ENCODE data around the gene ASCL4. TPM values are rescaled to one million over a fixed set of nuclear protein-coding genes. Genes with fewer than 3 reads are reported as not detected.

The ASCL4 gene
- total RNA-seq, 1 donor from 2014 or later: not detected

- H3K4me3 Mint-ChIP-seq (ENCODE audit: low read depth): no peak overlapping the region
- no peak overlapping the region for H3K27ac Mint-ChIP-seq
- no peaks in the 10 kb centered on the region for H3K9me3 Mint-ChIP-seq (ENCODE audit: low read depth)
- no peak for DNase-seq (ENCODE audit: low spot score, unreplicated experiment)
- H3K4me1 Mint-ChIP-seq (ENCODE audit: low read depth): no peaks in the 10 kb centered on the region
- TF ChIP-seq CTCF (IDR thresholded peaks at IDR 0.05; ENCODE audit: unreplicated experiment): no peak
- H3K27me3 Mint-ChIP-seq: peaks cover 6% of the 10 kb centered on the region
- H3K36me3 Mint-ChIP-seq (ENCODE audit: insufficient read depth): no peaks in the 10 kb centered on the region
Measured at GRCh38 chr12:107801150-107801549, 26.6 kb downstream of the ASCL4 start.

GRCh38 chr12:107803092-107803491 is 28.6 kb downstream of the ASCL4 start:
- no peak overlapping the region for H3K4me3 Mint-ChIP-seq (ENCODE audit: low read depth)
- no peak for TF ChIP-seq CTCF (IDR thresholded peaks at IDR 0.05; ENCODE audit: unreplicated experiment)
- H3K4me1 Mint-ChIP-seq (ENCODE audit: low read depth): no peaks in the 10 kb centered on the region
- DNase-seq (ENCODE audit: low spot score, unreplicated experiment): no peak
- H3K27me3 Mint-ChIP-seq: peaks cover 7% of the 10 kb centered on the region
- no peak overlapping the region for H3K27ac Mint-ChIP-seq
- no peaks in the 10 kb centered on the region for H3K9me3 Mint-ChIP-seq (ENCODE audit: low read depth)
- no peaks in the 10 kb centered on the region for H3K36me3 Mint-ChIP-seq (ENCODE audit: insufficient read depth)

- Mint-ChIP-seq H3K27ac (no peak overlapping the region), H3K36me3 (ENCODE audit: insufficient read depth) (no peaks in the 10 kb centered on the region), H3K4me1 (ENCODE audit: low read depth) (no peaks in the 10 kb centered on the region), H3K4me3 (ENCODE audit: low read depth) (no peak overlapping the region), H3K9me3 (ENCODE audit: low read depth) (no peaks in the 10 kb centered on the region), H3K27me3 (peaks cover 7% of the 10 kb centered on the region)
- no peak for DNase-seq (ENCODE audit: low spot score, unreplicated experiment)
- no peak for TF ChIP-seq CTCF (IDR thresholded peaks at IDR 0.05; ENCODE audit: unreplicated experiment)
Measured at GRCh38 chr12:107805488-107806180, 31.1 kb downstream of the ASCL4 start.

GRCh38 chr12:107807471-107808150 is 33.1 kb downstream of the ASCL4 start:
- H3K36me3 Mint-ChIP-seq (ENCODE audit: insufficient read depth): no peaks in the 10 kb centered on the region
- DNase-seq (ENCODE audit: low spot score, unreplicated experiment): no peak
- no peak overlapping the region for H3K27ac Mint-ChIP-seq
- H3K4me3 Mint-ChIP-seq (ENCODE audit: low read depth): no peak overlapping the region
- H3K9me3 Mint-ChIP-seq (ENCODE audit: low read depth): no peaks in the 10 kb centered on the region
- TF ChIP-seq CTCF (IDR thresholded peaks at IDR 0.05; ENCODE audit: unreplicated experiment): no peak
- H3K4me1 Mint-ChIP-seq (ENCODE audit: low read depth): no peaks in the 10 kb centered on the region
- peaks cover 3% of the 10 kb centered on the region for H3K27me3 Mint-ChIP-seq

- Mint-ChIP-seq H3K27me3 (peaks cover under 1% of the 10 kb centered on the region), H3K36me3 (ENCODE audit: insufficient read depth) (no peaks in the 10 kb centered on the region), H3K9me3 (ENCODE audit: low read depth) (peaks cover 7% of the 10 kb centered on the region), H3K27ac (no peak overlapping the region), H3K4me3 (ENCODE audit: low read depth) (no peak overlapping the region), H3K4me1 (ENCODE audit: low read depth) (no peaks in the 10 kb centered on the region)
- no peak for TF ChIP-seq CTCF (IDR thresholded peaks at IDR 0.05; ENCODE audit: unreplicated experiment)
- no peak for DNase-seq (ENCODE audit: low spot score, unreplicated experiment)
Measured at GRCh38 chr12:107817250-107817649, 42.7 kb downstream of the ASCL4 start.

Data from progenitor cell of endocrine pancreas (in vitro differentiated cells).